GM12873 (cell line): ENCODE data around the gene ABCC2.

Experiments used
- TF ChIP-seq, protein P1 (sequence below): IDR thresholded peaks from 2 replicates; pipeline ENCODE4 v1.5.1; 2012; ENCODE audit warnings: low read depth, mild to moderate bottlenecking, moderate library complexity, low read length, control low read depth; ENCODE audit not compliant: insufficient read depth; ENCODE audit errors: missing control alignments

The ABCC2 gene

DNA sequence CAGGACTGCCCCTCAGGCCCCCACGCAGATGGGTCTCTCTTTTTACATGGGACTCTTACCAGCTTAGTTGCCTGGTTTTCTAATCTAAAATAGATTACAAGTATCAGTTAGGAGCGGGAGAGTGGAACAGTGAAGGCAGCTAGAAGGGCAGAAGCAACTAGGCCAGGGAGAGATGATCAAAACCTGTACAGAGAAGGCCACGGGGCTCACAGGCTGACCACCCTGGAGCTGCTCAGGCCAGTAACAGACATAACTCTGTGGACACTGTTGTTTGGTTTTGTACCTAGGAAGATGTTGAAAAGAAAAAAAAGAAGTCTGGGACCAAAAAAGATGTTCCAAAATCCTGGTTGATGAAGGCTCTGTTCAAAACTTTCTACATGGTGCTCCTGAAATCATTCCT lies 16.5 kb downstream of the ABCC2 start:
- TF ChIP-seq, protein P1, sequence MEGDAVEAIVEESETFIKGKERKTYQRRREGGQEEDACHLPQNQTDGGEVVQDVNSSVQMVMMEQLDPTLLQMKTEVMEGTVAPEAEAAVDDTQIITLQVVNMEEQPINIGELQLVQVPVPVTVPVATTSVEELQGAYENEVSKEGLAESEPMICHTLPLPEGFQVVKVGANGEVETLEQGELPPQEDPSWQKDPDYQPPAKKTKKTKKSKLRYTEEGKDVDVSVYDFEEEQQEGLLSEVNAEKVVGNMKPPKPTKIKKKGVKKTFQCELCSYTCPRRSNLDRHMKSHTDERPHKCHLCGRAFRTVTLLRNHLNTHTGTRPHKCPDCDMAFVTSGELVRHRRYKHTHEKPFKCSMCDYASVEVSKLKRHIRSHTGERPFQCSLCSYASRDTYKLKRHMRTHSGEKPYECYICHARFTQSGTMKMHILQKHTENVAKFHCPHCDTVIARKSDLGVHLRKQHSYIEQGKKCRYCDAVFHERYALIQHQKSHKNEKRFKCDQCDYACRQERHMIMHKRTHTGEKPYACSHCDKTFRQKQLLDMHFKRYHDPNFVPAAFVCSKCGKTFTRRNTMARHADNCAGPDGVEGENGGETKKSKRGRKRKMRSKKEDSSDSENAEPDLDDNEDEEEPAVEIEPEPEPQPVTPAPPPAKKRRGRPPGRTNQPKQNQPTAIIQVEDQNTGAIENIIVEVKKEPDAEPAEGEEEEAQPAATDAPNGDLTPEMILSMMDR, result no peak

- TF ChIP-seq, protein P1, result no peak
Measured at GRCh38 chr10:99799613-99800012, 17.2 kb downstream of the ABCC2 start.

DNA sequence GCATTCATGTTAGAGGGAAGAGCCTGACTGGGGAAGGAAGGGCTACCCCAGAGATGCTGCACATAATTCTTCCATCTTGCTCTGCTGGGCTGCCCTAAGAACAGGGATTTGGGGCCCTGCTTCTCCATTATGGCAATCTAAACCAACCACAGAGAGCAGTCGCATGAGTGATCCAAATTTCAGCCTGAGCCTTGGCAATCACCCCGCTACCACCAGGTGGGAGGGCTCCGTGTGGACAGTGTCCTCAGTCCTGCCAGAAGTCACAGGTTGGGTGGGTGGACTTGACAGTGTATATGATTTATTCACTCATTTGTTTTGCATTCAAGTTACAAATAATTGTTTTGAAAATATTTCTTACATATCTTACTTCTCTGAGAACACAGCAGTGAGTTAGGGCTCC lies 22.0 kb downstream of the ABCC2 start:
- TF ChIP-seq, protein P1, result no peak

- TF ChIP-seq, protein P1, result no peak
Measured at GRCh38 chr10:99805190-99805589, 22.8 kb downstream of the ABCC2 start.

- TF ChIP-seq, protein P1, result no peak
Measured at GRCh38 chr10:99806091-99806490, 23.7 kb downstream of the ABCC2 start.

- TF ChIP-seq, protein P1, result no peak
Measured at GRCh38 chr10:99807786-99808185, 25.3 kb downstream of the ABCC2 start.

DNA sequence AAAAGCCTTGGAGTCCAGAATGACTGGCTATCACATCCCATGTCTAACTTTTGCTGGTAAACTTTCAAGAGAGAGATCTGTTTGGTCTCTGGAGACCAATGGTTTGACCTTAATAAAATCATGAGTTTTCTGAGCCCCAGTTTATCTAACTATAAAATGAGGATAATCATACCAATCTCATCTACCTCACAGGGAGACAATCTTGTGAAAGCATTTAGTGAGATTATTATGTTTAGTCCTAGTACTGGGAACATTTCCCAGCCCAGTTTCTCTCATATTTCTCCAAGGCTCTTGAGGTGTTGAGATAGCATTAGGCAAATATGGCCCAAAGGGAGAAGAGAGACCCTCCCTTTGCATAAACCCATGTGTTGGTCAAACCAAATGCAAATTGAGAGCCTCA lies 25.8 kb downstream of the ABCC2 start:
- TF ChIP-seq, protein P1, result no peak
